D721Med (cell line): ENCODE results near the gene SMG6.
A peak's percentile ranks its signal among the peaks of the same experiment; 100 is the strongest.

ENCODE experiments used
- DNase-seq: peaks from one replicate; pipeline ENCODE4 v3.0.0; 2011; ENCODE audit warnings: low spot score; ENCODE audit not compliant: insufficient read length
- FAIRE-seq: peaks from 2 replicates; lab custom pipeline; 2011; peaks lifted over from hg19 to GRCh38; lab: Jason Lieb, UNC
- TF ChIP-seq, protein P1 (sequence below): IDR thresholded peaks from 2 replicates; pipeline ENCODE4 v1.5.1; 2012; ENCODE audit warnings: mild to moderate bottlenecking, control low read depth; ENCODE audit not compliant: insufficient read depth; ENCODE audit errors: missing control alignments

The SMG6 gene

DNA sequence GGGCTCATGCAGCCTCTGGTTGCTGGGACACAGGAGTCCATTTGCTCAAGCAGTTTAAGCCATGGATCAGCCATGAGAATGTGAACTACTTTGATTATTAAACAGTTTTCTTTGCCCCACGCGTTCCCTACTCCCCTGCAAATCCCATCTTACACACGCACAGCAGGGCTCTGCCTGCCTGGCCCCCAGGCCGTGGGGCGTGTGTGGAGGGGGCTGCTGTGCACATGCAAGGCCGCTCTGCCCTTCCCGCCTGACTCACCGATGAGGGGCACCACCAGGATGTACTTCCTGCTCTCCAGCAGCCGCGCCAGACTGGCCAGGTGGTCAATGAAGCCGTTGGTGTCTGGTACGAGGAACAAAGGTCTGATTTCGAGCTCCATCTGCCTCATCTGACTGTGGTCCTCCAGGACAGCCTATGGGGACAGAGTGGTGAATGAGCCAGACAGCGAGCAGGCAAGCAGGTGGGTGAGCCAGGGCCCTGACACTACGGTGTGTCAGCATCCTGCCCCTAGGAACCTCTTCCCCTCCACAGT lies 235.0 kb downstream of the SMG6 start:
- FAIRE-seq: no peak
- no peak for DNase-seq
- TF ChIP-seq, protein P1, sequence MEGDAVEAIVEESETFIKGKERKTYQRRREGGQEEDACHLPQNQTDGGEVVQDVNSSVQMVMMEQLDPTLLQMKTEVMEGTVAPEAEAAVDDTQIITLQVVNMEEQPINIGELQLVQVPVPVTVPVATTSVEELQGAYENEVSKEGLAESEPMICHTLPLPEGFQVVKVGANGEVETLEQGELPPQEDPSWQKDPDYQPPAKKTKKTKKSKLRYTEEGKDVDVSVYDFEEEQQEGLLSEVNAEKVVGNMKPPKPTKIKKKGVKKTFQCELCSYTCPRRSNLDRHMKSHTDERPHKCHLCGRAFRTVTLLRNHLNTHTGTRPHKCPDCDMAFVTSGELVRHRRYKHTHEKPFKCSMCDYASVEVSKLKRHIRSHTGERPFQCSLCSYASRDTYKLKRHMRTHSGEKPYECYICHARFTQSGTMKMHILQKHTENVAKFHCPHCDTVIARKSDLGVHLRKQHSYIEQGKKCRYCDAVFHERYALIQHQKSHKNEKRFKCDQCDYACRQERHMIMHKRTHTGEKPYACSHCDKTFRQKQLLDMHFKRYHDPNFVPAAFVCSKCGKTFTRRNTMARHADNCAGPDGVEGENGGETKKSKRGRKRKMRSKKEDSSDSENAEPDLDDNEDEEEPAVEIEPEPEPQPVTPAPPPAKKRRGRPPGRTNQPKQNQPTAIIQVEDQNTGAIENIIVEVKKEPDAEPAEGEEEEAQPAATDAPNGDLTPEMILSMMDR: no peak

DNA sequence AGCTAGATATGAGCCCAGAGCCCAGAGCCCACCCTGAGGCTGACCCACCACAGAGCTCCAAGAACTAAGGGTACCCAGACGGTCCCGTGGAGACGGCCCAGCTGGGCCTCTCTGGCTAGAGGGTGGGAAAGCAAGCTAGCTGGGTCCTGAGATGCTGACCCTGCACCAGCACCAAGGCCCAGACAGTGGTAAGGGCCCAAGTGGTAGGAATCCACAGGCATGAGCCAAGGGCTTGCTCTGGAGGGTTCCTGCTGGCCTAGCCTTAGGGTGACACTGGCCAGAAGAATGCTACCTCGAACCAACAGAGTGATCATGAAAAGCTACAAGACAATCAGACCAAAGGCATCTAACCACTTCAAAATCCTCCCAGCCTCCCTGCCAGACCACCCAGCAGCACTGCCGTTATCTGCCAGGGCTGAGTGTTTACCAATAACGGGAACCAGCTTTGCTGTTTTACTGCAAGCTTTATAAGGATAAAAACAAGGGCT lies 235.5 kb downstream of the SMG6 start:
- no peak for DNase-seq
- FAIRE-seq: no peak
- TF ChIP-seq, protein P1: no peak

DNA sequence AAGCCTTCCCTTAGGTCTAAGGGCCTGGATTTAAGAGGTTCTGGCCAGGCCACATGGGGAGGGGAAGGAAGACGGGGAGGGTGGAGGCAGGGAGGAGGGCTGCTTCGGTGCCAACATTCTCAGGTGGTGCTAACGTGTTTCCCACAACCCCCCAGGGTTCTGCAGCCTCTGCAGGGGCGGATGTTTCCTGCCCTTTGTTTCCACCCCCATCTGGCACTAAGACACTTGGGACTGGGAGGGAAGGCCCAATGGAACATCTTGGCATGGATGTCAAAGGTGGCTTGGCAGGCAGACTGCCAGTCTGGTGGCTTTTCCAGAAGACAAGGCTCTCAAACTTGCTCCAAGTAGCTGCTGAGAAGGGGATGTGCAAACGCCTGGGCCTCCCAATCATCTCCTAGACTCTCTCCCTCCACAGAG lies 236.0 kb downstream of the SMG6 start:
- TF ChIP-seq, protein P1: no peak
- FAIRE-seq (no peak), DNase-seq (no peak)

DNA sequence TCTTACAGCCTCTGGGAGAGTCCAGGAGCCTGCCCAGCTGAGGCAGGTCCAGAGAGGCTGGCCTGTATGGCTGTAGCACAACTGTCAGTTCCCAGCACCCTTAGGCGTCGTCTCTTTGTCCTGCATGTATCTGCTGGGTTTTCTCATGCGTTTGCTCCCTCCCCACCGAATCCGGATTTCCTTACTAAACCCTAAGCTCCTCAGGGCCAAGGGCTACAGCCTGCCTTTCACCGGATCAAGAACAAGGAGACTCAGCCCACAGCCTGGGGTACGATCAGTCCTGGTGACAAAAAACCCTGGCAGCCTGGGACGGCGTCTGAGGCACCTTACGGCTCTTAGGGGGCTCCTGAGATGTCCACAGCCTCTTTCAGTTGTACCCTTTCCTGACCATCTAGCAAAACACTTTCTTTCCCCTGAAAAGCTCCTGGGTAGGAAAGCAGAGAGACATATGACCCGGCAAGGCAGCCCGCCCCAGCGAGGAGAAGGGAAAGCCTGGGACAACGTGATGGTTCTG lies 236.5 kb downstream of the SMG6 start:
- no peak for FAIRE-seq
- DNase-seq: peak; percentile 57
- TF ChIP-seq, protein P1: no peak

DNA sequence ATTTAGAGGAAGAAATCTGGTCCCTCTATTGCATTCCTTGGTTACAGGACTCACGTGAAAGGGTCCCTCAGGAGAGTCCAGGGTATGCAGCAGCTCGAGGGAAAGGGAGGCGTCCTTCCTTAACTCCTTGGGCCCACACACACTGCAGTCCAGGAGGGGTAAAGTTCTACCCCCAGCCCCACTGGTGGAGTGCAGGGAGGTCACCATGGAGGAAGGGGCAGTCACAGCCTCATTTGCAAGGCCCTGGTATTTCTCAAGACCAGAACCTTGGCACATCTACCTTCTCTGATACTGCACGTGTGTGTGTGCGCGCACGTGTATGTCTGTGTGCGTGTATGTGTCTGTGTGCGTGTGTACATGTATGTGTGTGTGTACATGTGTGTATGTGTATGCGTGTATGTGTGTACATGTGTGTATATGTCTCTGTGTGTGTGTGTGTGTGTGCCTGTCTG lies 237.6 kb downstream of the SMG6 start:
- no peak for DNase-seq
- no peak for FAIRE-seq
- TF ChIP-seq, protein P1: no peak

DNA sequence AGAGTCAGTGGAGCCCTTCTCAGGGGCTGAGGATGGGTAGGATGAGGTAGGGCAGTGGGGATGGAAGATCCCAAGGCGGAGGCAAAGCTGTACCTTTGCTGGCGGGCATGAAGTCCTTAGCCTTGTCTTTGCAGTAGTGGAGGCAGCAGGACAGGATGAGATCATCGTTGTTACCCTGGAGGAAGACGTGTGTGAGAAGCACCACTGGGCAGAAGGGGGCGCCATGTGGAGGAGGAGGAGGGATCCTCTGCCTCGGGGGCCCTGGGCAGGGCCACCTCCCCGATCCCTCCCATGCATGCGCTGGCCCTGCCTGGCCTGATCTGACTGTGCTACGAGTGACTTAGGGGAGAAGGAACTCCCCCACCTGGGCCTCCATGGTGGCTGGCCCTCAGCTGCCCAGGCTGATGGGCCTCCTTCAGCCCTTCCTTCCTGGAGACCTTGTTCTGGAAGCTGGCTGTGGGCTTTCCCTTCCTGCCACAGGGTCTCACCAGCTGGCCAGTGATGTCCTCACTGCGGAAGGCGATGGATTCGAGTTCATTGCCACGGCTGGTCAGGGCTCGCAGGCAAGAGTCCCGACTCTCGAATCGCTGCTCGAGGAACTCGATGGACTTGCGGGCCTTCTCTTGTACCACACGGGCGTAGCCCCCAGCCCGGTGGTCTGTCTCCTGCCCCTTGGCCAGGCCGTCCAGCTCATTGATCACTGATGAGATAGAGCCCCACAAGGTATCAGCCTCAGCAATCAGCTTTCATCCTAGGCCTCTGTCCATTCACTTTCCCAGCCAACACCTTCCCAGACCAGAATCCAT lies 238.4 kb downstream of the SMG6 start:
- FAIRE-seq (no peak), DNase-seq (no peak)
- TF ChIP-seq, protein P1: peak; percentile 8
